Activated CD4-positive, CD25-positive, alpha-beta regulatory T cell treated with anti-CD3 and anti-CD28 coated beads, Interleukin-2, amount 50 U/mL, for 72 hours (primary cell): ENCODE results near the gene DAG1.
A peak's percentile ranks its signal among the peaks of the same experiment; 100 is the strongest.

Experiments used
- DNase-seq: peaks from one replicate; pipeline ENCODE4 v3.0.0; 2021

Gene DAG1

GRCh38 chr3:49469936-49470713, at the start of gene DAG1:
Gene DAG1 (plus strand): TSS chr3:49470267. CDS start chr3:49510535, 40,268 bp downstream.
- peak; percentile 97 for DNase-seq

- DNase-seq, result no peak
Measured at GRCh38 chr3:49421890-49422378, 48.1 kb upstream of the DAG1 start.

- DNase-seq, result no peak
Measured at GRCh38 chr3:49422379-49423248, 47.5 kb upstream of the DAG1 start, which contains the start of gene AMT. Gene AMT (minus strand): TSS chr3:49422473. CDS start chr3:49422450, 23 bp downstream.

GRCh38 chr3:49424816-49425215, 45.3 kb upstream of the DAG1 start:
- DNase-seq, result no peak

GRCh38 chr3:49427586-49427985, 42.5 kb upstream of the DAG1 start:
- DNase-seq, result no peak

GRCh38 chr3:49428752-49429080, 41.4 kb upstream of the DAG1 start:
- DNase-seq, result no peak

GRCh38 chr3:49434731-49435130, 35.3 kb upstream of the DAG1 start:
- DNase-seq, result no peak

GRCh38 chr3:49445391-49445790, 24.7 kb upstream of the DAG1 start:
- no peak for DNase-seq

GRCh38 chr3:49453621-49454020, 16.4 kb upstream of the DAG1 start:
- DNase-seq, result no peak

- DNase-seq, result no peak
Measured at GRCh38 chr3:49454458-49454857, 15.6 kb upstream of the DAG1 start.

- DNase-seq, result no peak
Measured at GRCh38 chr3:49454898-49455681, 15.0 kb upstream of the DAG1 start.

GRCh38 chr3:49456466-49456865, 13.6 kb upstream of the DAG1 start:
- no peak for DNase-seq

- no peak for DNase-seq
Measured at GRCh38 chr3:49460188-49460890, 9.7 kb upstream of the DAG1 start.

GRCh38 chr3:49460956-49461355, 9.1 kb upstream of the DAG1 start:
- no peak for DNase-seq

- no peak for DNase-seq
Measured at GRCh38 chr3:49461443-49462171, 8.5 kb upstream of the DAG1 start.

- DNase-seq, result no peak
Measured at GRCh38 chr3:49462222-49462621, 7.8 kb upstream of the DAG1 start.

GRCh38 chr3:49465270-49466034, 4.6 kb upstream of the DAG1 start:
- DNase-seq, result no peak

GRCh38 chr3:49466085-49466484, 4.0 kb upstream of the DAG1 start:
- no peak for DNase-seq

- DNase-seq, result no peak
Measured at GRCh38 chr3:49469037-49469935, 781 bp upstream of the DAG1 start.
